ENCODE results near the gene TARBP1. TPM values are rescaled to one million over a fixed set of nuclear protein-coding genes. Genes with fewer than 3 reads are reported as not detected.

TARBP1 gene
- total RNA-seq, 4 donors from 2014 or later, result 24.9 to 48.9 (median 34.4) TPM

DNA sequence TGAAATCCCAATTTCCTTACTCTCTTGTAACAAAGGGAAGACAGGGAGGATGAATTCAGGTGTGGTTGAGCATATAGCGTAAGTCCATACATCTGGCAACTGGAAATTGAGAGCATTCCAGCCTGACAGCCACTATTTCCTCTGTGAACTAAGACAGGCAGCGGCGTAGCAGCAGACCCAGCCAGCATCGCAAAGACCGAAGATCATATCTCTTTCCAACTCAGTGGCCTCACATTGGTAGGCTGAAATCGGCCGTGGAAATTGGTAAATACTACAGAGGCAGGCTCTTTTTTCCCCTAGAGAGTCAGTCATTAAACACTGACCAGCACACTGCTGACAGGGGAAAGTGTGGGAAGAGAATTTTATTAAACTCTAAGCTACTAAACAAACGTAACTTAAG lies 43.4 kb downstream of the TARBP1 start:
- Histone ChIP-seq H3K27me3 (no peaks in the 10 kb centered on the region), H3K27ac (no peak overlapping the region), H3K4me3 (no peak overlapping the region), H3K4me1 (no peaks in the 10 kb centered on the region), H3K36me3 (peaks cover 0 to 56% (median 0%) of the 10 kb centered on the region in 3 donors), H3K9me3 (peaks cover 0 to 22% (median 2%) of the 10 kb centered on the region in 4 donors)
- WGBS, 2 donors, result 69 to 87% methylated on average over 8 of the region's 8 CpGs
- DNase-seq (ENCODE audit: low spot score in 2 of 2), result no peak
- TF ChIP-seq EP300 (IDR thresholded peaks at IDR 0.05), result no peak

DNA sequence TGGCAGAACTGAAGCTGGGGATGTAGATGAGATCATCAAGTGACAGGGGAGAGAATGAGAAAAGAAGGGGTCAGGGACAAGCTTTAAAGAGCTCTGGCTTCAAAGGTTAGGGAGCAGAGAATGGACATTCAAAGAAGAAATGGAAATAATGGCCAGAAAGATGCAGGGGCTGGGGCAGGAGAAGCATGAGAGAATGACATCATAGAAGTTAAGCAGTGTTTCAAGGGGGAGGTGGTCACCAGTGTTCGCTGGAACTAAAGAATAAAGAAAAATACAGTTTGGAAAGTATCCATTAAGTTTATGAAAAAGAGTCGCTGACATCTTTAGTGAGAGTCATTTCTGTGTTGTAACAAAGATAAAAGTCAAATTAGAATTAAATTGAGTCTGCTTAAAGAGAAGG lies 44.3 kb downstream of the TARBP1 start:
- TF ChIP-seq, protein P1, sequence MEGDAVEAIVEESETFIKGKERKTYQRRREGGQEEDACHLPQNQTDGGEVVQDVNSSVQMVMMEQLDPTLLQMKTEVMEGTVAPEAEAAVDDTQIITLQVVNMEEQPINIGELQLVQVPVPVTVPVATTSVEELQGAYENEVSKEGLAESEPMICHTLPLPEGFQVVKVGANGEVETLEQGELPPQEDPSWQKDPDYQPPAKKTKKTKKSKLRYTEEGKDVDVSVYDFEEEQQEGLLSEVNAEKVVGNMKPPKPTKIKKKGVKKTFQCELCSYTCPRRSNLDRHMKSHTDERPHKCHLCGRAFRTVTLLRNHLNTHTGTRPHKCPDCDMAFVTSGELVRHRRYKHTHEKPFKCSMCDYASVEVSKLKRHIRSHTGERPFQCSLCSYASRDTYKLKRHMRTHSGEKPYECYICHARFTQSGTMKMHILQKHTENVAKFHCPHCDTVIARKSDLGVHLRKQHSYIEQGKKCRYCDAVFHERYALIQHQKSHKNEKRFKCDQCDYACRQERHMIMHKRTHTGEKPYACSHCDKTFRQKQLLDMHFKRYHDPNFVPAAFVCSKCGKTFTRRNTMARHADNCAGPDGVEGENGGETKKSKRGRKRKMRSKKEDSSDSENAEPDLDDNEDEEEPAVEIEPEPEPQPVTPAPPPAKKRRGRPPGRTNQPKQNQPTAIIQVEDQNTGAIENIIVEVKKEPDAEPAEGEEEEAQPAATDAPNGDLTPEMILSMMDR (IDR thresholded peaks at IDR 0.05), result no peak
- no peak for TF ChIP-seq POLR2A (IDR thresholded peaks at IDR 0.05)
- TF ChIP-seq EP300 (IDR thresholded peaks at IDR 0.05), result no peak
- 79 to 84% methylated on average over 2 of the region's 2 CpGs for WGBS, 2 donors
- Histone ChIP-seq H3K4me3 (no peak overlapping the region), H3K27me3 (no peaks in the 10 kb centered on the region), H3K36me3 (peaks cover 0 to 56% (median 0%) of the 10 kb centered on the region in 3 donors), H3K27ac (no peak overlapping the region), H3K4me1 (no peaks in the 10 kb centered on the region), H3K9me3 (peaks cover 0 to 14% (median 0%) of the 10 kb centered on the region in 4 donors)
- no peak for DNase-seq (ENCODE audit: low spot score in 2 of 2)

DNA sequence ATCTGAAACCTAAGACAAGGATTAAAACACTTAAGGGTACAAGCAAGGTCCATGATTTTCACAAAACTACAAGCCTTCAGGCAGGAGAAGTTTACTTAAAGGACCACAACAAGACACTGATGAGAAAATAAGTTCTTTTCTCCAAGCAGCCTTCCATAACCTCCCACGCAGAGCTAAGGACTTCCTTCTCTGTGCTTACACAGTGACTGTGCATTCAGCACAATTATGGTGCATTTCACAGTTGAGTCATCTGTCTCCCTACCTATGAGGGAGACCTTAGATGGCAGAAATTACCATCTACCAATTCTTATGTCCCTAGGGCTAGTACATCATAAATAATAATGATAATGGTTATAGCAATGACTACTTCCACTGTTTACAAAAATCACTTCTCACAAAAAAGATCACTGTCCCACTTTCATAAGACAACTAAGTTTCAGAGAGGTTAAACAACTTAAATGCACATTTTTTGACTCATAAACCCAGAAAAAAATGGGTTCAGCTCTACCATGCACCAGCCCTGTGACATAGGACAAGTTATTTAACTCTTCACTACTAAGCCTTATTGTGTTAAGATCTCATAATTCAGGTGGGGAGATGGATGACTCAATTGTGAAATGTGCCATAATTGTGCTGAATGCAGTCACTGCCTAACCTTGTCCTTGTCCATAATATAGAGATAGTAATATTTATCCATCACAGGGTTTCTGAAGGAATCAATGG lies 45.3 kb downstream of the TARBP1 start:
- Histone ChIP-seq H3K4me3 (no peak overlapping the region), H3K9me3 (peaks cover 0 to 6% (median 0%) of the 10 kb centered on the region in 4 donors), H3K27ac (no peak overlapping the region), H3K36me3 (peaks cover 0 to 56% (median 0%) of the 10 kb centered on the region in 3 donors), H3K4me1 (no peaks in the 10 kb centered on the region), H3K27me3 (no peaks in the 10 kb centered on the region)
- DNase-seq (ENCODE audit: low spot score in 2 of 2), result no peak
- 48 to 76% methylated on average over 1 of the region's 1 CpG for WGBS, 2 donors
- TF ChIP-seq POLR2A (IDR thresholded peaks at IDR 0.05) (no peak), EP300 (IDR thresholded peaks at IDR 0.05) (no peak)
- TF ChIP-seq, protein P1 (IDR thresholded peaks at IDR 0.05), result no peak

DNA sequence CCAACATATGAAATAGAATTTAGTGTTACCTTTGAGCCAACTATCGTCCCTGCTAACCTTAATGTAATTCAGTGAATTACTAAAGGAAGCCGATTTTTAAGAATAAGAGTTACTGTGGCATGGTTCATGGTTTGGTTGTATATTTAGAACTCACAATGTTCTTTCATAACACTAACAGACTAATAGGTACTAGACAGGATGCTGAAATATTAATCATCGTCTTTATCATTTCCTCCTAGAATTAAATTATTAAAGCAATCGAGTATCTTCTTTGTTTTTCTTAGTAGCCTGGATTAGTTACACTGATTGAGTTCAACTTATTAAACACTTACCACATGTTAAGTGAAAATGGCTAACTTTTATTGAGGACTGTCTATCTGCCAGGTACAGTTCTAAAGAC lies 47.7 kb downstream of the TARBP1 start:
- no peaks in the 10 kb centered on the region for H3K4me1 ChIP-seq
- DNase-seq (ENCODE audit: low spot score in 2 of 2), result no peak
- H3K9me3 ChIP-seq, result no peaks in the 10 kb centered on the region
- no peak overlapping the region for H3K27ac ChIP-seq
- H3K36me3 ChIP-seq, result peaks cover 0 to 65% (median 0%) of the 10 kb centered on the region in 3 donors
- 87 to 93% methylated on average over 4 of the region's 4 CpGs for WGBS, 2 donors
- TF ChIP-seq EP300 (IDR thresholded peaks at IDR 0.05), result no peak
- TF ChIP-seq, protein P1 (IDR thresholded peaks at IDR 0.05), result no peak
- no peaks in the 10 kb centered on the region for H3K27me3 ChIP-seq
- no peak overlapping the region for H3K4me3 ChIP-seq

DNA sequence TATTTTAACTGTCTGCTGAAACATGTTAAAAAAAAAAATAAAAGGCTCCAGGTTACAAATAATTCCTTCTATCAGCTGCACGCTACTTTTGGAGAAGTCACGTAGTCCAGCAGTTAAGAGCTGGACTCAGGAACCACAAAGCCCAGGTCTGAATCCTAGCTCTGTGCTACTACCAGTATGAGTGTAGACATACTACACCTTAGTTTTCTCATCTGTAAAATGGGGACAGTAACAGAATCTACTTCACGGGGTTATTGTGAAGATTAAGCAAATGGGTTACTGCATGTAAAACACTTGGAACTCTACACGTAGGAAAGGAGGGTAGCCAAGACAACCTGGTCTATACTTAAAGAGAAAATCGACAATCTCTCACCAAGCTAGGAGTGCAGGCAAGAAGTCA lies 48.3 kb downstream of the TARBP1 start:
- 93 to 95% methylated on average over 5 of the region's 5 CpGs for WGBS, 2 donors
- H3K36me3 ChIP-seq, result peaks cover 0 to 65% (median 0%) of the 10 kb centered on the region in 3 donors
- no peak overlapping the region for H3K27ac ChIP-seq
- TF ChIP-seq, protein P1 (IDR thresholded peaks at IDR 0.05), result no peak
- TF ChIP-seq POLR2A (IDR thresholded peaks at IDR 0.05), result no peak
- TF ChIP-seq EP300 (IDR thresholded peaks at IDR 0.05), result no peak
- DNase-seq (ENCODE audit: low spot score in 2 of 2), result no peak
- H3K4me1 ChIP-seq, result no peaks in the 10 kb centered on the region
- H3K27me3 ChIP-seq, result no peaks in the 10 kb centered on the region
- no peaks in the 10 kb centered on the region for H3K9me3 ChIP-seq
- H3K4me3 ChIP-seq, result no peak overlapping the region

All from tibial nerve (tissue), 4 donors.